Activated B cell treated with CpG ODN at 0.5 μM for 24 hours (primary cell): ENCODE results near the gene CD300H. TPM values are rescaled to one million over a fixed set of nuclear protein-coding genes. Genes with fewer than 3 reads are reported as not detected.

Experiments used
- ATAC-seq: fragments of 200-7000 bp; cut with Tn5 transposase; one replicate; pipeline ENCODE4 v1.10.0; 2021; ENCODE audit warnings: low read depth, mild to moderate bottlenecking, moderate library complexity
- CTCF ChIA-PET: fragments of 350-600 bp; sonication (Branson Sonifier 250); formaldehyde crosslinking; loops from one replicate; lab custom pipeline; 2021; ENCODE audit warnings: antibody characterized with exemption; lab: Charles Lee
- POLR2A ChIA-PET: fragments of 350-600 bp; sonication (Branson Sonifier 250); formaldehyde crosslinking; loops from one replicate; lab custom pipeline; 2021; ENCODE audit warnings: antibody characterized with exemption; lab: Charles Lee
- DNase-seq: peaks from one replicate; pipeline ENCODE4 v3.0.0; 2022
- H3K27ac Mint-ChIP-seq: one replicate; pipeline ENCODE4 v1.8.0; 2020; ENCODE audit warnings: mixed read lengths
- H3K27me3 Mint-ChIP-seq: one replicate; pipeline ENCODE4 v1.8.0; 2021; ENCODE audit warnings: mixed read lengths
- H3K36me3 Mint-ChIP-seq: one replicate; pipeline ENCODE4 v1.8.0; 2021; ENCODE audit warnings: low read depth, mixed read lengths
- H3K4me1 Mint-ChIP-seq: one replicate; pipeline ENCODE4 v1.8.0; 2021; ENCODE audit warnings: mixed read lengths
- H3K4me3 Mint-ChIP-seq: one replicate; pipeline ENCODE4 v1.8.0; 2020; ENCODE audit warnings: mild to moderate bottlenecking, mixed read lengths
- H3K9me3 Mint-ChIP-seq: one replicate; pipeline ENCODE4 v1.8.0; 2020; ENCODE audit warnings: mixed read lengths
- CTCF ChIP-seq: fragments of 200-600 bp; IDR thresholded peaks from one replicate; pipeline ENCODE4 v1.8.0; 2022; ENCODE audit warnings: antibody characterized with exemption, mild to moderate bottlenecking
- intact Hi-C: fragments of 100-400 bp; cut with micrococcal nuclease; formaldehyde crosslinking; loops from one replicate; pipeline ENCODE4 v1.15.1; 2024
- total RNA-seq: library from RNA; stranded (reverse); gene quantifications from 2 replicates; pipeline ENCODE4 v1.2.3, GENCODE V29; 2022

The CD300H gene
- total RNA-seq, 1 donor from 2014 or later = not detected

- ChIA-PET CTCF (no interaction called here), POLR2A (no interaction called here)
- H3K27me3 Mint-ChIP-seq = peaks cover 3% of the 10 kb centered on the region
- no peak for DNase-seq
- no peak for TF ChIP-seq CTCF
- H3K9me3 Mint-ChIP-seq = no peaks in the 10 kb centered on the region
- H3K4me1 Mint-ChIP-seq = peaks cover 4% of the 10 kb centered on the region
- H3K36me3 Mint-ChIP-seq = no peaks in the 10 kb centered on the region
- no peak for ATAC-seq
- H3K27ac Mint-ChIP-seq = no peak overlapping the region
- intact Hi-C loops = no loop called here
- no peak overlapping the region for H3K4me3 Mint-ChIP-seq
Measured at GRCh38 chr17:74543406-74543805, 23.9 kb downstream of the CD300H start.

GRCh38 chr17:74542727-74543383 is 24.5 kb downstream of the CD300H start:
- no peak overlapping the region for H3K27ac Mint-ChIP-seq

GRCh38 chr17:74542166-74542565 is 25.1 kb downstream of the CD300H start:
- intact Hi-C loops = no loop called here
- no peaks in the 10 kb centered on the region for H3K9me3 Mint-ChIP-seq
- ATAC-seq (no peak), DNase-seq (no peak)
- no peak for TF ChIP-seq CTCF
- H3K4me3 Mint-ChIP-seq = no peak overlapping the region
- peaks cover 4% of the 10 kb centered on the region for H3K4me1 Mint-ChIP-seq
- CTCF ChIA-PET = no interaction called here
- no peaks in the 10 kb centered on the region for H3K36me3 Mint-ChIP-seq
- POLR2A ChIA-PET = interaction anchor here (0.6 kb wide), 1 partner anchor 1889 kb away, joined by 5 read pairs; no protein-coding TSS in a partner anchor
- no peak overlapping the region for H3K27ac Mint-ChIP-seq
- H3K27me3 Mint-ChIP-seq = peaks cover 3% of the 10 kb centered on the region

More at GRCh38 chr17:74542727-74543383, 24.5 kb downstream of the CD300H start:
- Mint-ChIP-seq H3K4me3 (no peak overlapping the region), H3K9me3 (no peaks in the 10 kb centered on the region), H3K4me1 (peaks cover 4% of the 10 kb centered on the region), H3K36me3 (no peaks in the 10 kb centered on the region), H3K27me3 (peaks cover 3% of the 10 kb centered on the region)
- TF ChIP-seq CTCF = no peak
- ChIA-PET POLR2A (no interaction called here), CTCF (no interaction called here)
- ATAC-seq (no peak), DNase-seq (no peak)
- intact Hi-C loops = no loop called here

- ATAC-seq (no peak), DNase-seq (no peak)
- TF ChIP-seq CTCF = no peak
- Mint-ChIP-seq H3K27ac (no peak overlapping the region), H3K4me1 (peaks cover 4% of the 10 kb centered on the region), H3K9me3 (no peaks in the 10 kb centered on the region), H3K4me3 (no peak overlapping the region), H3K36me3 (no peaks in the 10 kb centered on the region), H3K27me3 (peaks cover 3% of the 10 kb centered on the region)
- ChIA-PET CTCF (no interaction called here), POLR2A (interaction anchor here (0.6 kb wide), 1 partner anchor 1888 kb away, joined by 5 read pairs; no protein-coding TSS in a partner anchor)
- intact Hi-C loops = no loop called here
Measured at GRCh38 chr17:74541176-74542111, 25.9 kb downstream of the CD300H start.

GRCh38 chr17:74539281-74539820 is 28.0 kb downstream of the CD300H start:
- no peak overlapping the region for H3K27ac Mint-ChIP-seq
- no peak overlapping the region for H3K4me3 Mint-ChIP-seq
- ChIA-PET POLR2A (no interaction called here), CTCF (no interaction called here)
- no peak for TF ChIP-seq CTCF
- no peak for DNase-seq
- H3K4me1 Mint-ChIP-seq = no peaks in the 10 kb centered on the region
- intact Hi-C loops = no loop called here
- H3K36me3 Mint-ChIP-seq = no peaks in the 10 kb centered on the region
- peaks cover 3% of the 10 kb centered on the region for H3K27me3 Mint-ChIP-seq
- no peak for ATAC-seq
- H3K9me3 Mint-ChIP-seq = no peaks in the 10 kb centered on the region
